GM12865 (cell line): ENCODE measurements around the gene ALDOC.

Experiments used
- DNase-seq: peaks from one replicate; pipeline ENCODE4 v3.0.0; 2010; ENCODE audit warnings: low read depth
- H3K4me3 ChIP-seq: 2 replicates; pipeline ENCODE4 v1.5.1; 2011; ENCODE audit warnings: mild to moderate bottlenecking, low read depth, low read length, control low read depth
- TF ChIP-seq, protein P1 (sequence below): IDR thresholded peaks from 2 replicates; pipeline ENCODE4 v1.5.1; 2011; ENCODE audit warnings: low read length, control low read depth, low read depth, inconsistent platforms; ENCODE audit not compliant: insufficient read depth; ENCODE audit errors: missing control alignments

ALDOC gene

DNA sequence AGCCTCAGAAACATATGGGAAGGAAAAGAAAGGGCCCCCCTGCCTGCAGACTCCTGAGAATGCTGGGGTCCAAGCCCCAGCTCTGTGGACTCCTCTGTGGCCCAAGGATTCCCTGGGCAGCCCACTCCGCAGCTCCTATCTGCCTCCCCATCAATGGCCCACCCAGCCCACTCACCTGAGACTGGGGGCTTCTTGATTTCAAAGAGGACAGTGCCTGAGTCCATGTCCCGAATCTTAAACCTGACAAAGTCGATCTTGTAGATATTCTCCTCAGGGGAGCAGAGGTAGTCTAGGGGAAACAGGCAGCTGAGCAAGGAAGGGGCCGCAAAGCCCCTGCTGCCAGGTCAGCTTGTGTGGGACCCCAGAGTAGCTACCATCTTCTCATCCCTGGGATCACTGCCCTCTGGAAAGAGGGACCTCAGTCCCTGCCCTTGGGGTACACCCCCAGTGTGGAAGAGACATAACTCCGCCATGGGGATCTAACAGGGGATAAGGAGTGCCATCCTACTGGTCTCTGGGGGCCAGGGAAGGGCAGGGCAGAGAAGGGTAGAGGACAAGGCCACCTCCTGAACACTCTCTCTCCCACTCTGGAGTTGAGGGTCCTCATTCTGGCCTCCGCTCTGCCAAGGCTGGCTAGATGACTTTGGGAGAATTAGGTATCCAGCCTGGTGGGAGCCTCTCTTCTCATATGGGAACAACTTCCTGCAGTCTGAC is 28.1 kb downstream of the ALDOC start:
- H3K4me3 ChIP-seq, result no peak overlapping the region
- TF ChIP-seq, protein P1, sequence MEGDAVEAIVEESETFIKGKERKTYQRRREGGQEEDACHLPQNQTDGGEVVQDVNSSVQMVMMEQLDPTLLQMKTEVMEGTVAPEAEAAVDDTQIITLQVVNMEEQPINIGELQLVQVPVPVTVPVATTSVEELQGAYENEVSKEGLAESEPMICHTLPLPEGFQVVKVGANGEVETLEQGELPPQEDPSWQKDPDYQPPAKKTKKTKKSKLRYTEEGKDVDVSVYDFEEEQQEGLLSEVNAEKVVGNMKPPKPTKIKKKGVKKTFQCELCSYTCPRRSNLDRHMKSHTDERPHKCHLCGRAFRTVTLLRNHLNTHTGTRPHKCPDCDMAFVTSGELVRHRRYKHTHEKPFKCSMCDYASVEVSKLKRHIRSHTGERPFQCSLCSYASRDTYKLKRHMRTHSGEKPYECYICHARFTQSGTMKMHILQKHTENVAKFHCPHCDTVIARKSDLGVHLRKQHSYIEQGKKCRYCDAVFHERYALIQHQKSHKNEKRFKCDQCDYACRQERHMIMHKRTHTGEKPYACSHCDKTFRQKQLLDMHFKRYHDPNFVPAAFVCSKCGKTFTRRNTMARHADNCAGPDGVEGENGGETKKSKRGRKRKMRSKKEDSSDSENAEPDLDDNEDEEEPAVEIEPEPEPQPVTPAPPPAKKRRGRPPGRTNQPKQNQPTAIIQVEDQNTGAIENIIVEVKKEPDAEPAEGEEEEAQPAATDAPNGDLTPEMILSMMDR, result no peak

DNA sequence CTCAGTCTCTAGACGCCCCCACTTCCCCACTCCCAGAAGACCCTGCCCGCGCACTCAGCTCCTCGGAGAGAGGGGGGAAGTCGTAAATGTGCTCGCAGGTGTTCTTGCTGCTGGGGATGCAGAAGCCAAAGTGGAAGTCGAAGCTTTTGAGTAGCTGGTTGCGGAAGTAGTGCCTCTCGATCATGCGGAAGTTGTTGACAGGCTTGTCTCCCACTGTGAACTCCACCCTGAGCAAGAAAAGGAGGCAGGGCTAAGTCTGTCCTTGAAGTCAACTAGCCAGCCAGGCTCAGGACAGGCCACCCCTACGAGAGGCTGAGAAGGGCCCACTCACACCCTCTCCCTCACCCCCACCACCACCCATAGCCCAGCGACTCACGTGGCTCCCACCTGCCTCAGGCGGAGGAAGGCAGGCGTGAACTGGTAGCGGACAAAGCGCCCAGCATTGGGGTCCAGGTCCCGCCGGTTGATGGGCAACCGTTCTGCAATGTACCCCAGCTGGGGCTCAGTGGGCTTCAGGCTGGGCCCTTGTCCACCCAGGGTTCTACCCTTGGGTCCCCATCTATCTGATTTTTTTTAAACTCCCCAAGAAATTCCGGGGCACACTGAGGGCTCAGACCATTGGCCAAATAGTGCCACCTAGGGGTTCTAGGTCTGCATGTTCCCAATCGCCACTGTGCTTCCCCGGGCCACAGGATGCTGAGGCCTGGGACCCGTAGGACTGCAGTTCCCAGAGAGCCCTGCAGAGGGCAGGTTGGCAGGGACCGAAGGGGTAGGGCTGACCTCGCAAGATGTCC is 28.9 kb downstream of the ALDOC start:
- peak; percentile 91 for DNase-seq
- TF ChIP-seq, protein P1, result peak; percentile 95
- H3K4me3 ChIP-seq, result peak overlapping the region; percentile 21

More for the DNA sequence above, 28.1 kb downstream of the ALDOC start:
- DNase-seq, result no peak

DNA sequence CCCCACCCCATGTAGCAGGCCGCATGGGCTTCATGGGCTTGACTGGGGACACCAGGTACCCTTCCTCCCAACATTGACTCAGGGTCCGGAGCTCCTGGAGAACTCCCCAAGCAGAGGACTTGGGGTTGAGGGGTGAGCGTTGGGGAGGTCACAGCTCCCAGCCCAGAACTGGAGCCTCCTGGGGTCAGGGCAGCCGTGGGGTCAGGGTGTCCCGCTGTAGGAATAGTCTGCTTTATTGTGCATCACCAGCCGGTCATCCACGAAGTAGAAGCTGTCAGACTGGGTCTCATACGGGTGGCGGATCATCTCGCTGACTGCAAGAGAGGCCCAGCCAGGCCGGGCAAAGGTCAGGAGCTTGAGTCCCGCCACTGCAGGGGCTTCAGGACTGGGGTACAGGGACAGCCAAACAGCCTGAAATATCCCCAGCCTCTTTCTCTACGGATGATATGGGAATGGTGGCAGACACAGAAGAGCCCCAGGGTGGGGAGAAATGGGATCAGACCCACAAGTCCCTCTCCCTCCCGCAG is 29.5 kb downstream of the ALDOC start:
- no peak overlapping the region for H3K4me3 ChIP-seq
- DNase-seq, result no peak
- TF ChIP-seq, protein P1, result no peak

DNA sequence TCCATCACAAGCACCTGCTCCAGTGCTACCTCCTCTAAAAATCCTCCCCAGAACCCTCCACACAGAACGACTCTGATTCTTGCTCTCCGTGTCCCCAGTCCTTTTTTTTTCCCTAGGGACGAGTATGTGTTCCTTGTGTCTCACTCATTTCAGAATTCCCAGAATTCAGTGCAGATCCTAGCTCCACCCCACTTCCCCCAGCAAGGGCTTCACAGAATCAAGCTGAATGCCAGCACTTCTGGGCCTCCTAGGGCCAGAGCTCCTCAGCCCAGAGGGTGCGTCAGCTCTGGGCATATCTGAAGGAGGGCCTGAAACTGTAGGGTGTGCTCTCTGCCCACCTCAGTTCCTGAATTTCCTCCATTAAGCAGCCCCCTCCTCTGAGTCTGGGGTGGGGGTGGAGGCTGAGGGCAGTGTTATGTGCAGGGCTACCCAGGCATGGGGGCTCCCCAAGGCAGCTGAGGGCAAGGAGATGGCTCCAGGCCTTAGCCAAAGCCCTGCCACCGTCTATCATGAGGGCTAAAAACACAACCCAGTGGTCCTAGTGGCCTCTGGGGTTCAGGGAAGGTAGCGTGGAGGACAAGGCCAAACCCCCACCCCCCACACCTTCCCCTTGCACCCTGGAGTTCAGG is 30.8 kb downstream of the ALDOC start:
- no peak for DNase-seq

DNA sequence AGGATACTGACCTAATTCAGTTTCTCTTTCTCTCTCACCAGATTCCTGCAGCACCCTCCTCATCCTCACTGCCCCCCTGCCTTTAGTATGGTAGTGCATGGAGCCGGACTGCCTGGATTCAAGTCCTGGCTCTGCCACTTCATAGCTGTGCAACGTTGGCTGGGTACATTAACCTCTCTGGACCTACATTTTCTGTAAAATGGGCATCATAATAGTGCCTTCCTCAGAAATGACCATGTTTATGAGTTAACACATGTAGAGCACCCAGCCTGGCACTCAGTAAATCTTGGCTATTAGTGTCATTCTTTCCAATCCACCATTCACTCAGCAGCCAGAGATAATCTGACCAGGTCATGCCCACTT is 31.6 kb downstream of the ALDOC start:
- DNase-seq, result no peak
- no peak overlapping the region for H3K4me3 ChIP-seq
- TF ChIP-seq, protein P1, result no peak

More for the DNA sequence above, 30.8 kb downstream of the ALDOC start:
- TF ChIP-seq, protein P1, result no peak
- no peak overlapping the region for H3K4me3 ChIP-seq

DNA sequence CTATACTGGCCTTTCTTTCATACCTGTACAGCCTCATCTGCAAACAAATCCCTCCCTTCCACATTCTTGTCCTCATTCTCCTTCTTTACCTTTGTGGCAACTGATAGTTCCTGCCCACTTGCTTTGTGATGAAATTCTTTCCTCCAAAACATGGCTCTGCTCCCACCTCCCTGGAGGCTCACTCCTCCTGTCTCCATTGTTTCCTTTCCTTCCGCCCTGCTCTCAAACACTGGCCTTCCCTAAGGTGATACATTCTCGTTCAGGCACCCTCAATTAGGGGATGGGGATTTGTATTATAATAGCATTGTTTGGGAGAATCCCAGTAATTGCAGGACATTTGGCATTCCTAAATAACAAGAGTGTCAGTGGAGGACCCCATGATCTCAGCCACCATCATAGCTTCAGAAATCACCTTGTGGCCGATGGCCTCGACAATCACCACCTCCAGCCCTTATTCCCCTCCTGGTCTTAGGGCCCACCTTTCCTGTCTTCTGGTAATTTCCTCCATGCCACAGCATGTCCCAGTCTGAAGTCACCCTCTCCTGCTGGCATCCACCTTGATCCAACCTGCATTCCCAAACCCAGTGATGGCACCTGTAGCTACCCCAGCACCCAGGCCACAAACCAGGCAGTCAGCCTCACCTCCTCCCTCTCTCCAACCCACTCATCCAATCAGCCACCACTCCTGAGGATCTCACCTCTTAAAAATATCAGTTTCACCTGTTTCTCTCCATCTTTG is 32.1 kb downstream of the ALDOC start:
- no peak for DNase-seq
- H3K4me3 ChIP-seq, result no peak overlapping the region
- TF ChIP-seq, protein P1, result no peak
